MM.1S (cell line): ENCODE measurements around the gene SLU7.

Experiments used
- DNase-seq: peaks from one replicate; pipeline ENCODE4 v3.0.0-alpha.2; 2015
- H2AFZ ChIP-seq: fragments of 300-600 bp; sonication (generic); 2 replicates; pipeline ENCODE4 v1.6.0; 2016; ENCODE audit warnings: antibody characterized with exemption, low read length
- H3F3A ChIP-seq: fragments of 300-600 bp; sonication (generic); 2 replicates; pipeline ENCODE4 v1.6.1; 2016; ENCODE audit warnings: mild to moderate bottlenecking, antibody characterized with exemption, low read length, moderate library complexity, mixed read lengths; ENCODE audit not compliant: insufficient read depth
- H3K27ac ChIP-seq: fragments of 300-600 bp; sonication (generic); 2 replicates; pipeline ENCODE4 v1.5.1; 2016; ENCODE audit warnings: mild to moderate bottlenecking, low read length
- H3K27me3 ChIP-seq: fragments of 300-600 bp; sonication (generic); replicated peaks from 2 replicates; pipeline ENCODE4 v1.6.0; 2016; ENCODE audit warnings: low read length; ENCODE audit not compliant: insufficient read depth
- H3K36me3 ChIP-seq: fragments of 300-600 bp; sonication (generic); replicated peaks from 2 replicates; pipeline ENCODE4 v1.6.1; 2016; ENCODE audit warnings: mild to moderate bottlenecking, low read length, mixed read lengths; ENCODE audit not compliant: insufficient read depth
- H3K4me1 ChIP-seq: fragments of 300-600 bp; sonication (generic); 2 replicates; pipeline ENCODE4 v1.6.1; 2016; ENCODE audit warnings: low read length, mixed read lengths
- H3K4me2 ChIP-seq: fragments of 300-600 bp; sonication (generic); 2 replicates; pipeline ENCODE4 v1.6.0; 2016; ENCODE audit warnings: low read depth, low read length
- H3K4me3 ChIP-seq: fragments of 300-600 bp; sonication (generic); 2 replicates; pipeline ENCODE4 v1.5.1; 2016; ENCODE audit warnings: low read length, mixed read lengths
- H3K79me2 ChIP-seq: fragments of 300-600 bp; sonication (generic); 2 replicates; pipeline ENCODE4 v1.6.1; 2016; ENCODE audit warnings: mixed run types, low read length, mixed read lengths
- H3K9ac ChIP-seq: fragments of 300-600 bp; sonication (generic); 2 replicates; pipeline ENCODE4 v1.6.1; 2016; ENCODE audit warnings: low read length, mixed read lengths
- H3K9me2 ChIP-seq: fragments of 300-600 bp; sonication (generic); replicated peaks from 2 replicates; pipeline ENCODE4 v1.6.1; 2016; ENCODE audit warnings: mild to moderate bottlenecking, low read length, mixed read lengths; ENCODE audit not compliant: insufficient read depth
- H3K9me3 ChIP-seq: fragments of 300-600 bp; sonication (generic); replicated peaks from 2 replicates; pipeline ENCODE4 v1.6.1; 2016; ENCODE audit warnings: mild to moderate bottlenecking, low read length, mixed read lengths; ENCODE audit not compliant: insufficient read depth
- H4K20me1 ChIP-seq: fragments of 300-600 bp; sonication (generic); 2 replicates; pipeline ENCODE4 v1.6.1; 2016; ENCODE audit warnings: mild to moderate bottlenecking, low read length, moderate library complexity, mixed read lengths; ENCODE audit not compliant: insufficient read depth
- EZH2 ChIP-seq: fragments of 300-600 bp; sonication (generic); optimal IDR thresholded peaks from 2 replicates; pipeline ENCODE3; 2017; ENCODE audit warnings: low read depth, mild to moderate bottlenecking, antibody characterized with exemption, low read length, mixed read lengths
- EZH2phosphoT487 ChIP-seq: fragments of 300-600 bp; sonication (generic); IDR thresholded peaks from 2 replicates; pipeline ENCODE4 v1.6.1; 2018; ENCODE audit warnings: antibody characterized with exemption, low read length
- TF ChIP-seq, protein P1 (sequence below): fragments of 300-600 bp; sonication (generic); IDR thresholded peaks from 2 replicates; pipeline ENCODE4 v1.5.1; 2016; ENCODE audit warnings: antibody characterized with exemption, low read length, mixed read lengths

Gene SLU7

DNA sequence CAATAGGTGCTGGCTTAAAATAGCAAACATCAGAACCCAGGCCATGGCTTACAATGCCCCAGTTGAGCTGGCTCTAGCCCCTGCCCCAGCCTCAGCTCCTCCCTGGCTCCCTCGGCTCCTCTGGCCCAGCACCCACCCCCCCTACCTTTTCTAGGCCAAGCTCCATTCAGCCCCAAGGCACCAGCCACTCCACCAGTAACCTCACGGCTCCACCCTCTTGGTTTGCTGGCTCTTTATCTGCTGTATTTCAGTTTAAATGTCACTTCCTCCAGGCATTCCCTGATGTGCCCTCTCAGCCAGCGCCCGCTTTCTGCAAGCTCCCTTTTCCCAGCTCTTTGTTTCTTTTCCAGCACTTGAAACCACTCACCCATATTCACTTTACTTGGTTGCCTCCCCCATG is 59.1 kb downstream of the SLU7 start:
- Histone ChIP-seq H3K27me3 (no peaks in the 10 kb centered on the region), H2AFZ (no peak overlapping the region), H3K27ac (no peak overlapping the region), H3K4me3 (no peak overlapping the region), H4K20me1 (no peaks in the 10 kb centered on the region), H3K4me2 (no peak overlapping the region), H3K9me2 (no peaks in the 10 kb centered on the region), H3K79me2 (no peaks in the 10 kb centered on the region), H3K9me3 (no peaks in the 10 kb centered on the region), H3K4me1 (no peaks in the 10 kb centered on the region), H3K36me3 (no peaks in the 10 kb centered on the region), H3K9ac (no peak overlapping the region), H3F3A (no peaks in the 10 kb centered on the region)
- no peak for DNase-seq
- no peak for TF ChIP-seq EZH2phosphoT487
- TF ChIP-seq EZH2: no peak
- TF ChIP-seq, protein P1, sequence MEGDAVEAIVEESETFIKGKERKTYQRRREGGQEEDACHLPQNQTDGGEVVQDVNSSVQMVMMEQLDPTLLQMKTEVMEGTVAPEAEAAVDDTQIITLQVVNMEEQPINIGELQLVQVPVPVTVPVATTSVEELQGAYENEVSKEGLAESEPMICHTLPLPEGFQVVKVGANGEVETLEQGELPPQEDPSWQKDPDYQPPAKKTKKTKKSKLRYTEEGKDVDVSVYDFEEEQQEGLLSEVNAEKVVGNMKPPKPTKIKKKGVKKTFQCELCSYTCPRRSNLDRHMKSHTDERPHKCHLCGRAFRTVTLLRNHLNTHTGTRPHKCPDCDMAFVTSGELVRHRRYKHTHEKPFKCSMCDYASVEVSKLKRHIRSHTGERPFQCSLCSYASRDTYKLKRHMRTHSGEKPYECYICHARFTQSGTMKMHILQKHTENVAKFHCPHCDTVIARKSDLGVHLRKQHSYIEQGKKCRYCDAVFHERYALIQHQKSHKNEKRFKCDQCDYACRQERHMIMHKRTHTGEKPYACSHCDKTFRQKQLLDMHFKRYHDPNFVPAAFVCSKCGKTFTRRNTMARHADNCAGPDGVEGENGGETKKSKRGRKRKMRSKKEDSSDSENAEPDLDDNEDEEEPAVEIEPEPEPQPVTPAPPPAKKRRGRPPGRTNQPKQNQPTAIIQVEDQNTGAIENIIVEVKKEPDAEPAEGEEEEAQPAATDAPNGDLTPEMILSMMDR: no peak

DNA sequence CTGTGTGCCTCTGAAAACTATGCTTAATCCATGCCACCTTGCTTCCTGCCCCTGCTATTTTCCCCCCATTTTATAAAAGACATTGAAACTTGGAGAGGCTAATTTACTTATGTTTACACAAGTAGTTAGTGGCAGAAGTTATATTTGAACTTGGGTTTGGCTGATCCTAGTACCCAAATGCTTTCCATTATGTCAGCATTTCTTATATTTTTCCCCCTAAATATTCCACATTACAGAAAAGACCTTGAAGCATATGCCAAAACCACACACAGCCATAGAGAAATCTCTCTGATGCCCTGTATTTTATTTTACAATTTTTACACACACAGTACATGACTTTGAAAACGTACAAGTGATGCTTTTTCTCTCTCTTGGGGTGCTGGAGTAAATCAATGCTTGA is 59.6 kb downstream of the SLU7 start:
- Histone ChIP-seq H3K4me3 (no peak overlapping the region), H3K27ac (no peak overlapping the region), H3K9me3 (no peaks in the 10 kb centered on the region), H4K20me1 (no peaks in the 10 kb centered on the region), H3K9ac (no peak overlapping the region), H3K36me3 (no peaks in the 10 kb centered on the region), H3K27me3 (no peaks in the 10 kb centered on the region), H3K9me2 (no peaks in the 10 kb centered on the region), H3K4me1 (no peaks in the 10 kb centered on the region), H3K4me2 (no peak overlapping the region), H3K79me2 (no peaks in the 10 kb centered on the region), H2AFZ (no peak overlapping the region), H3F3A (no peaks in the 10 kb centered on the region)
- no peak for DNase-seq
- TF ChIP-seq, protein P1: no peak
- TF ChIP-seq EZH2phosphoT487 (no peak), EZH2 (no peak)

DNA sequence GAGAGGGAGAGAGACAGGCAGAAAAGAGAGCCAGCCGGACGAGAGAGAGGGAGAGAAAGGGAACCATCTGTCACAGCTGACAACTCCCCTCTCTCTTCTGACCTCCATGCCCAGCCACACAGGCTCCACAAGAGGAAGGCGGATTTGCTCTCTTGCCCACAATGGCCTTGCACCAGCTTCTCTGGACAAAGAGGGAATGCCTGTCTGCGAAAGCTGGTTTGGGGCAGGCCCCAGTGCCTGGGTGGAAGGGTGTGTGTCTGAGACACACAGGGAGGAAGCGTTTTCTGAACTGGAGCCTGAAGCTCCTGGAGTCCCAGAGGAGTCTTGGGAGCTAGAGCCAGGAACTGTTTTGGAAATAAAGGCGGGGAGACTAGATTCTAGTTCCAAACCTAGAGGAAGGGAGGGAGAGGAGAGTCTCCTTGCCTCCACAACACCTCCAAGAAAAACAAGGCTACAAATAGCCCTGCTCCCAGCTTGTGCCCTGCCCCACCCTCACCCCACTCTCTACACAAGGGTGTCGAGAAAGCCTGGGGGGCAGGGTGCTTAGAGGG is 60.9 kb downstream of the SLU7 start:
- H3K27ac ChIP-seq: no peak overlapping the region
- H3K36me3 ChIP-seq: no peaks in the 10 kb centered on the region
- H3K4me1 ChIP-seq: no peaks in the 10 kb centered on the region
- no peaks in the 10 kb centered on the region for H3K9me3 ChIP-seq
- H3K4me2 ChIP-seq: no peak overlapping the region
- H3K79me2 ChIP-seq: no peaks in the 10 kb centered on the region
- no peak for DNase-seq
- no peak overlapping the region for H2AFZ ChIP-seq
- H3K4me3 ChIP-seq: no peak overlapping the region
- no peaks in the 10 kb centered on the region for H4K20me1 ChIP-seq
- no peak overlapping the region for H3K9ac ChIP-seq
- no peaks in the 10 kb centered on the region for H3K27me3 ChIP-seq
- H3F3A ChIP-seq: no peaks in the 10 kb centered on the region
- TF ChIP-seq EZH2phosphoT487: no peak
- TF ChIP-seq, protein P1: no peak
- no peaks in the 10 kb centered on the region for H3K9me2 ChIP-seq
